K562 (cell line): Measurements from ENCODE around the gene LAPTM5. TPM values are rescaled to one million over a fixed set of nuclear protein-coding genes. Genes with fewer than 3 reads are reported as not detected.

ENCODE experiments used
- CCAR2 ChIP-seq: fragments of 200-400 bp; formaldehyde crosslinking; IDR thresholded peaks from 2 replicates; pipeline ENCODE4 v1.6.1; 2017; ENCODE audit warnings: mild to moderate bottlenecking, low read depth, low read length
- DACH1 ChIP-seq: fragments of 450-650 bp; IDR thresholded peaks from 2 replicates; pipeline ENCODE4 v1.6.1; 2018; ENCODE audit not compliant: partially characterized antibody
- HBP1 ChIP-seq: fragments of 450-650 bp; formaldehyde crosslinking; IDR thresholded peaks from 2 replicates; pipeline ENCODE4 v1.4.0; 2022; ENCODE audit warnings: missing genetic modification characterization
- POLR2H ChIP-seq: IDR thresholded peaks from 2 replicates; pipeline ENCODE4 v1.6.1; 2016; ENCODE audit warnings: missing genetic modification characterization, low read depth, mild to moderate bottlenecking, control low read depth, missing compliant biosample characterization, moderate library complexity
- SAFB2 ChIP-seq: fragments of 200-400 bp; formaldehyde crosslinking; IDR thresholded peaks from 2 replicates; pipeline ENCODE4 v1.6.1; 2018; ENCODE audit warnings: borderline replicate concordance, low read length, low read depth, moderate library complexity; ENCODE audit not compliant: severe bottlenecking
- SMARCE1 ChIP-seq: fragments of 450-650 bp; IDR thresholded peaks from 2 replicates; pipeline ENCODE4 v1.7.1; 2016; ENCODE audit warnings: mild to moderate bottlenecking
- TFE3 ChIP-seq: fragments of 450-650 bp; formaldehyde crosslinking; IDR thresholded peaks from 2 replicates; pipeline ENCODE4 v1.4.0; 2020; ENCODE audit warnings: mild to moderate bottlenecking, mixed read lengths
- ZNF318 ChIP-seq, 2 experiments: fragments of 450-650 bp; IDR thresholded peaks; 2 replicates each; pipeline ENCODE4 v1.6.1; 2016; ENCODE audit warnings: mild to moderate bottlenecking in 2 of 2, borderline replicate concordance in 1 of 2, low read depth in 1 of 2, moderate library complexity in 1 of 2
- polyA plus RNA-seq, 8 experiments: library from polyadenylated mRNA; depleted of rRNA in 4 of 8; stranded (reverse) in 5 of 8; unstranded in 3 of 8; fragments of >200 nt; fragmentation: Nextera tagmentation in 2 of 8; fragmentation: Illumina TruSeq in 1 of 8; extraction: Ambion mirVana in 2 of 8; extraction: Trizol in 1 of 8; gene quantifications; 2 replicates each; pipeline versions ENCODE4 v1.2.1 to v1.2.3, GENCODE V29; 2011 to 2014; ENCODE audit warnings: inconsistent platforms in 1 of 8, missing spikeins in 1 of 8
- total RNA-seq, 7 experiments: library from RNA; depleted of rRNA in 6 of 7; stranded (reverse); fragments of >200 nt in 6 of 7; fragmentation: Illumina TruSeq in 2 of 7; extraction: Trizol in 2 of 7; gene quantifications; 2 replicates each; pipeline versions ENCODE4 v1.2.1 to v1.2.3, GENCODE V29; 2011 to 2021; ENCODE audit warnings: low replicate concordance in 1 of 7

The LAPTM5 gene
- total and polyA plus RNA-seq, 9 of the 15 experiments (the other 6 are each of a cell fraction or from before 2014, with no cell fraction given): 2.4 to 47.3 (median 20.3) TPM

GRCh38 chr1:30765556-30766434, 8.2 kb upstream of the LAPTM5 start (continued):
- TF ChIP-seq ZNF318 (IDR thresholded peaks at IDR 0.05; ENCODE audit: borderline replicate concordance in 1 of 2, low read depth in 1 of 2) (no peak), DACH1 (no peak), HBP1 (CRISPR knock-in tag) (0 out of 2 replicates have a peak, but pooled peaks have one; percentile 32), SAFB2 (no peak), CCAR2 (no peak), TFE3 (CRISPR knock-in tag) (no peak; the same call in 1 of the 2 replicates), SMARCE1 (no peak), POLR2H (tag) (no peak)
